Fibroblast of gingiva (primary cell): ENCODE results near the gene ARHGEF39.
"Not testable (repeated sequence)": the region's sequence is repeated elsewhere in the genome, so short reads cannot be mapped to it uniquely, and the experiment has no call there.

Source experiments
- DNase-seq: peaks from one replicate; pipeline ENCODE4 v3.0.0-alpha.2; 2011; ENCODE audit warnings: low read depth

Gene ARHGEF39

DNA sequence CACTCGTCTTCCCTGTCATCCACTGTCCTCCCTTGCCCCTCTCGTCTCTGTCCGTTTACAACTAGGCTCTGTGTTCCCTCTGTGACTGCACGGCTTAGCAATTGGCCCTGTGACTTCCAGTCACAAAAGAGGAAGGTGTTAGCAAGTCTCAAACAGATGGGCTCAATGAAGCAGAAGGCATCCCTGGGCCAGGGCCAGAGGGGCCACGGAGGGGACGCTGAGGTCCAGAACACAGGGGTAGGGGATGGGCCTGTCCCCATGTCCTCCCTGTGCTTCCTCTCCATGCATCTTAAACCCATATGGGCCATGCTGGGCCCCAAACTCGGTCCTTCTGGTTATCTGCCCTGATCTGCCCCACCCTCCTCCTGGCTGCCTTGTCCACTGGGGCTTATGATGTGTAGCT, 46.7 kb downstream of the ARHGEF39 start, which contains the start of gene CD72:
Gene CD72, minus strand, starts transcription at position 89 of the 403 bp plus-strand sequence. CDS start 110 bp downstream, outside the sequence.
- DNase-seq, result no peak

DNA sequence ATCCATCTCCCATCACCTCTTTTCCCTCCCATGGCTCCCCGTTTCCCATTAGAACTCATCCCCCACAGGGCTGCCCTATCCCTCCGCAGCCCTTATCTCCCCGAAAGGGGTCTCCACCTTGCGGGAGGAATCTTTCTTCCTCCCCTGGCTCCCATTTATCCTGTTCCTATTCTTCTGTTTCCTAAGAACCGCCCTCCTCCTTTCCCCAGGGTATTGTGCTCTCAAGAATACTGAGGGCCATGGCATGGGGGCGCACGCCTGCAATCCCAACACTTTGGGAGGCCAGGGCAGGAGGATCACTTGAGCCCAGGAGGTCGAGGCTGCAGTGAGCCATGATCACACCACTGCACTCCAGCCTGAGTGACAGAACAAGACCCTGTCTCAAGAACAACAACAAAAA, 47.4 kb downstream of the ARHGEF39 start:
- no peak for DNase-seq

DNA sequence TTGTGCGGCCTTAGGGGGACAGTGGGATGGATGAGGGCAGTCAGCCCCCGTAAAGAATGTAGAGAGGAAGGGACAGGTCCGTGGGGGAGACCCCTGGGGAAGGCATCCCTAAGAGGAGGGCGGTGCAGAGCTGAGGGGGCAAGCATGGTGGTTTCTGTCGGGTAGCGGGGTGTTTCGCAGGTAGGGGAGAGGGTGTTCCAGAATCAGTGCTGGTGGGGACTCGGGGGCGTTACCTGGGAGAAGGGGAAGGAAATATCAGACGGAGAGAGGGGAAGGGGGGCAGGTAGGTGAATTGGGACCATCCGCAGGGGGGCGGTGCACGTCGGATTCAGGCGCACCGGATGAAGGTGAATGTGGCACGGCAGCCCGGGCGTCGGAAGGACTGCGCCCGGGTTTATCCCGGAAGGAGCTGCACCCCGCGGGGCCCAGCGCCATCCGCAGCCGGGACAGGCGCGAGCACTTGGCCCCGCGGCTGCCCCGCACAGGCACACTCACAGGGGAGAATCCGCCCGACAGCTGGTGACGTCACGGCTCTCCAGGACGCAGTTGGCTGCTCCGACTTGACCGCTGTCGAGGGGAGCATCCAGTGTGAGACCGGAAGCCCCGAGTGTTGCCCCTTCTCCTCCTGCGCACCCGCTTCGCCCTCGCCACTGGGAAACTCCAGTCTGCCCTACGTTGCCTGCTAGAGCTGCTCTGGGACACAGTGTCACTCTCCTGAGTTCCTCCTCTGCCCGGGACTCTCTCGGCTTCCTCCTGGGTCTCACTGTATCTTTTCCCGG, 48.1 kb downstream of the ARHGEF39 start:
- peak; percentile 56 for DNase-seq

- no peak for DNase-seq
These were observed 48.9 kb downstream of the ARHGEF39 start for GRCh38 chr9:35615981-35616680.

DNA sequence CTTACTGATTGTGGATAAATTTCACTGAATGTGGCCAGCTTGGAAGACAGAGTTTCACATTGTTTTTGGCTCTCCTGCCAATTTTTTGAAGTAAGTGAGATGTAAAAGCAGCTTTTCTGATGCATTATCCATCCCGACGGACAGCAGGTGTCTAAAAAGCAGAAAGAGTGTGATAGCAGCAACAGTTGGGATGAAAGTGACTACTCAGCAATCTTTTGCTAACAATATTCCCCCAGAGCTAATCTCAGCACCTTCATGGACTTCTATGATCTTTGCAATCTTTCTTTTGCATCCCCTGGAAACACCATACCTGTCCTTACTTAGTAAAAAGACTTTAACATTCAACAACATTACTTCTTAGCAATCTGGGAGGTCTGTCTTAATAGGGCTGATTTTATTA, 52.2 kb downstream of the ARHGEF39 start:
- DNase-seq, result no peak

GRCh38 chr9:35612066-35612465, 52.9 kb downstream of the ARHGEF39 start:
- DNase-seq, result not testable (repeated sequence)

DNA sequence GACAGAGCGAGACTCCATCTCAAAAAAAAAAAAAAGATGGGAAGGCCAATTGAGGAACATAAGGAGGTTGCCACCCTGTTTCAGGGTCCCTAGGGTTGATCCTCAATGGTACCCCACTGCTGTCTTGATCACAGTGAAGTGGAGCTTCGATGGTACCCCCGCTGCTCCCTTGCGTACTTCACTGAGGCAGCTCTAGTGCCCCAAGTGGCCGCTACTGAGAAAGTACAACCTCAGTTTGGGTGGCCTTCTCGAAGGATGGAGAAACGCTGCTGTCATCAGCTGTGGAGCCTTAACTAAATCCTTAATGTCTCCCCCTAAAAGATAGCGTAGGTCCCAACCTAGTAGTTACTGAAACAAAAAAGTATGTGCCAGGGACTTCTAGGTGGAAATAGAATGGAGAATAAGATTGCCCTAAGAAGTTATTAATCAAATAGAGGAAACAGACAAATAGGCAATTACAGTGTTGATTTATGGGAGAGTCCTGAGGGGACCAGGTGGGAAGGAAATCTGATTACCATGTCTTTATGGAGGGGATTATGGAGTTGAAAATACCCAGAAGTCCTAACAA, 53.7 kb downstream of the ARHGEF39 start:
- DNase-seq, result peak; percentile 42

- DNase-seq, result no peak
These were observed 55.2 kb downstream of the ARHGEF39 start for GRCh38 chr9:35609820-35610163.
